Fibroblast of skin of left biceps (primary cell): Measurements from ENCODE around the gene SLC43A2.
"Not testable (repeated sequence)": the region's sequence is repeated elsewhere in the genome, so short reads cannot be mapped to it uniquely, and the experiment has no call there.

Experiments
- DNase-seq, 2 experiments: peaks; one replicate each; pipeline ENCODE4 v3.0.0-alpha.2; 2013; ENCODE audit warnings: low read depth in 2 of 2

The SLC43A2 gene

GRCh38 chr17:1590029-1590746 lies 38.4 kb downstream of the SLC43A2 start:
- DNase-seq, result peak; percentile 23 to 36

GRCh38 chr17:1588821-1589585 lies 39.6 kb downstream of the SLC43A2 start:
- no peak for DNase-seq

GRCh38 chr17:1584167-1584566 lies 44.5 kb downstream of the SLC43A2 start:
- no peak for DNase-seq

GRCh38 chr17:1583556-1583955 lies 45.1 kb downstream of the SLC43A2 start:
- no peak for DNase-seq

- no peak for DNase-seq
These were observed 46.3 kb downstream of the SLC43A2 start for GRCh38 chr17:1582374-1582773.

GRCh38 chr17:1580979-1581676 lies 47.5 kb downstream of the SLC43A2 start:
- no peak for DNase-seq

- no peak for DNase-seq
These were observed 50.6 kb downstream of the SLC43A2 start for GRCh38 chr17:1578029-1578428.

- DNase-seq, result no peak
These were observed 51.0 kb downstream of the SLC43A2 start for GRCh38 chr17:1577583-1578013.

GRCh38 chr17:1577182-1577581 lies 51.5 kb downstream of the SLC43A2 start:
- peak; percentile 65 to 70 for DNase-seq

- DNase-seq, result no peak
These were observed 52.1 kb downstream of the SLC43A2 start for GRCh38 chr17:1576500-1576899.

GRCh38 chr17:1574697-1575471 lies 53.8 kb downstream of the SLC43A2 start:
- DNase-seq, result no peak

- peak in 1 of 2 experiments; percentile 19 for DNase-seq
These were observed 54.5 kb downstream of the SLC43A2 start for GRCh38 chr17:1573932-1574696.

- not testable (repeated sequence) for DNase-seq
These were observed 56.0 kb downstream of the SLC43A2 start for GRCh38 chr17:1572646-1573045.

- no peak for DNase-seq
These were observed 57.3 kb downstream of the SLC43A2 start for GRCh38 chr17:1571341-1571704.

GRCh38 chr17:1568950-1569810 lies 59.5 kb downstream of the SLC43A2 start:
- DNase-seq, result no peak

- DNase-seq, result no peak
These were observed 62.0 kb downstream of the SLC43A2 start for GRCh38 chr17:1566505-1567199.

GRCh38 chr17:1565877-1566276 lies 62.8 kb downstream of the SLC43A2 start:
- DNase-seq, result no peak

GRCh38 chr17:1563786-1564613 lies 64.6 kb downstream of the SLC43A2 start:
- no peak for DNase-seq

- not testable (repeated sequence) for DNase-seq
These were observed 65.2 kb downstream of the SLC43A2 start for GRCh38 chr17:1563471-1563785.
